IMR-90 (cell line): ENCODE measurements around the gene FLT4. TPM values are rescaled to one million over a fixed set of nuclear protein-coding genes. Genes with fewer than 3 reads are reported as not detected.

Experiments
- ATAC-seq: fragments of 200-7000 bp; cut with Tn5 transposase; 2 replicates; pipeline ENCODE4 v1.9.1; 2020; ENCODE audit warnings: low read depth, mild to moderate bottlenecking, moderate library complexity
- BruUV-seq: library from RNA; stranded (reverse); fragments of 400-500 nt; replicated peaks from 2 replicates; lab custom pipeline; 2021; lab: Mats Ljungman, UMichigan
- CTCF ChIA-PET: fragments of 300-600 bp; formaldehyde crosslinking; extraction: SDS; loops from one replicate; lab custom pipeline; 2021; ENCODE audit warnings: antibody characterized with exemption; lab: Yijun Ruan, JAX
- POLR2A ChIA-PET: fragments of 300-600 bp; sonication (Branson Sonifier 250); formaldehyde crosslinking; loops from one replicate; lab custom pipeline; 2022; ENCODE audit warnings: antibody characterized with exemption; ENCODE audit not compliant: unreplicated experiment; lab: Charles Lee
- DNase-seq: peaks from one replicate; pipeline ENCODE4 v3.0.0; 2013
- H2AFZ ChIP-seq: replicated peaks from 2 replicates; pipeline ENCODE3; 2013; ENCODE audit warnings: low read length, mild to moderate bottlenecking; ENCODE audit not compliant: poor library complexity
- H2AK5ac ChIP-seq: 2 replicates; pipeline ENCODE4 v1.6.1; 2013; ENCODE audit warnings: low read depth, low read length, inconsistent platforms
- H2AK9ac ChIP-seq: replicated peaks from 2 replicates; pipeline ENCODE3; 2013; ENCODE audit warnings: mild to moderate bottlenecking, low read depth, low read length, moderate library complexity; ENCODE audit not compliant: poor library complexity
- H2BK120ac ChIP-seq: 2 replicates; pipeline ENCODE4 v1.6.1; 2013; ENCODE audit warnings: low read depth, low read length, inconsistent platforms
- H2BK15ac ChIP-seq: 3 replicates; pipeline ENCODE4 v1.6.1; 2013; ENCODE audit warnings: low read depth, low read length, inconsistent platforms
- H2BK20ac ChIP-seq: 2 replicates; pipeline ENCODE4 v1.6.1; 2013; ENCODE audit warnings: low read depth, mild to moderate bottlenecking, inconsistent platforms, low read length, moderate library complexity
- H2BK5ac ChIP-seq: 2 replicates; pipeline ENCODE4 v1.6.1; 2013; ENCODE audit warnings: mild to moderate bottlenecking, low read depth, low read length, inconsistent platforms; ENCODE audit not compliant: poor library complexity, severe bottlenecking
- H3K14ac ChIP-seq: replicated peaks from 2 replicates; pipeline ENCODE4 v1.6.1; 2013; ENCODE audit warnings: low read depth, low read length, inconsistent platforms
- H3K18ac ChIP-seq: 2 replicates; pipeline ENCODE4 v1.6.1; 2013; ENCODE audit warnings: low read depth, low read length, control low read depth
- H3K23ac ChIP-seq: 2 replicates; pipeline ENCODE4 v1.6.1; 2013; ENCODE audit warnings: low read depth, low read length, inconsistent platforms
- H3K27ac ChIP-seq: 2 replicates; pipeline ENCODE4 v1.5.1; 2013; ENCODE audit warnings: mild to moderate bottlenecking, control low read depth, low read length; ENCODE audit not compliant: insufficient read depth
- H3K27me3 ChIP-seq: 2 replicates; pipeline ENCODE4 v1.6.1; 2013; ENCODE audit warnings: low read length; ENCODE audit not compliant: control insufficient read depth, insufficient read depth
- H3K36me3 ChIP-seq: 2 replicates; pipeline ENCODE4 v1.6.1; 2013; ENCODE audit warnings: low read length, mixed read lengths; ENCODE audit not compliant: control insufficient read depth, insufficient read depth
- H3K4ac ChIP-seq: 2 replicates; pipeline ENCODE4 v1.6.1; 2013; ENCODE audit warnings: low read depth, low read length, inconsistent platforms
- H3K4me1 ChIP-seq: 2 replicates; pipeline ENCODE4 v1.6.1; 2013; ENCODE audit warnings: low read length, mixed read lengths; ENCODE audit not compliant: control insufficient read depth, insufficient read depth
- H3K4me2 ChIP-seq: 2 replicates; pipeline ENCODE4 v1.6.1; 2013; ENCODE audit warnings: low read depth, mild to moderate bottlenecking, control low read depth, low read length, moderate library complexity
- H3K4me3 ChIP-seq: 2 replicates; pipeline ENCODE4 v1.5.1; 2013; ENCODE audit warnings: low read depth, mild to moderate bottlenecking, control low read depth, low read length, moderate library complexity; ENCODE audit not compliant: insufficient read depth
- H3K56ac ChIP-seq: 2 replicates; pipeline ENCODE4 v1.6.1; 2013; ENCODE audit warnings: low read length, inconsistent platforms; ENCODE audit not compliant: insufficient read depth; ENCODE audit errors: extremely low read depth
- H3K79me1 ChIP-seq, 2 experiments: 2 replicates each; pipeline ENCODE4 v1.6.1; 2013; ENCODE audit warnings: low read length in 2 of 2, inconsistent platforms in 1 of 2, low read depth in 1 of 2
- H3K9ac ChIP-seq: 2 replicates; pipeline ENCODE4 v1.6.1; 2013; ENCODE audit warnings: low read depth, low read length, control low read depth
- H3K9me1 ChIP-seq: 2 replicates; pipeline ENCODE4 v1.6.1; 2013; ENCODE audit warnings: low read length, inconsistent platforms; ENCODE audit not compliant: insufficient read depth
- H3K9me3 ChIP-seq: 2 replicates; pipeline ENCODE4 v1.6.1; 2013; ENCODE audit warnings: low read length; ENCODE audit not compliant: control insufficient read depth, insufficient read depth
- H4K20me1 ChIP-seq: 2 replicates; pipeline ENCODE4 v1.6.1; 2013; ENCODE audit warnings: low read length, inconsistent platforms; ENCODE audit not compliant: insufficient read depth
- H4K5ac ChIP-seq: 2 replicates; pipeline ENCODE4 v1.6.1; 2013; ENCODE audit warnings: mild to moderate bottlenecking, low read depth, low read length, control low read depth
- H4K8ac ChIP-seq, 2 experiments: 2 replicates each; pipeline ENCODE4 v1.6.1; 2013; ENCODE audit warnings: low read depth in 2 of 2, low read length in 2 of 2, control low read depth in 1 of 2, inconsistent platforms in 1 of 2
- H4K91ac ChIP-seq: 2 replicates; pipeline ENCODE4 v1.6.1; 2013; ENCODE audit warnings: low read depth, low read length, inconsistent platforms; ENCODE audit not compliant: insufficient read depth
- BHLHE40 ChIP-seq: fragments of 150-350 bp; IDR thresholded peaks from 2 replicates; pipeline ENCODE4 v1.6.1; 2016; ENCODE audit warnings: mild to moderate bottlenecking, low read depth, low read length
- CEBPB ChIP-seq: IDR thresholded peaks from 2 replicates; pipeline ENCODE4 v1.6.1; 2012; ENCODE audit warnings: low read depth, low read length, improper control_type of control experiment
- CHD1 ChIP-seq: IDR thresholded peaks from 2 replicates; pipeline ENCODE4 v1.6.1; 2012; ENCODE audit warnings: low read depth, low read length, improper control_type of control experiment
- CTCF ChIP-seq: conservative IDR thresholded peaks from 2 replicates; pipeline ENCODE4 v1.5.1; 2012; ENCODE audit warnings: mild to moderate bottlenecking, low read depth, low read length, improper control_type of control experiment
- ELK1 ChIP-seq: fragments of 150-350 bp; IDR thresholded peaks from 2 replicates; pipeline ENCODE4 v1.6.1; 2016; ENCODE audit warnings: low read depth, mild to moderate bottlenecking, low read length, moderate library complexity, borderline replicate concordance
- MAFK ChIP-seq: IDR thresholded peaks from 2 replicates; pipeline ENCODE4 v1.6.1; 2012; ENCODE audit warnings: low read depth, low read length, improper control_type of control experiment
- MAZ ChIP-seq: IDR thresholded peaks from 2 replicates; pipeline ENCODE4 v1.6.1; 2012; ENCODE audit warnings: low read depth, mild to moderate bottlenecking, low read length, improper control_type of control experiment, moderate library complexity, borderline replicate concordance
- NFE2L2 ChIP-seq: fragments of 150-350 bp; IDR thresholded peaks from 2 replicates; pipeline ENCODE4 v1.6.1; 2016; ENCODE audit warnings: low read depth, mild to moderate bottlenecking, low read length
- POLR2A ChIP-seq: IDR thresholded peaks from 2 replicates; pipeline ENCODE4 v1.6.1; 2012; ENCODE audit warnings: mild to moderate bottlenecking, low read depth, low read length
- RAD21 ChIP-seq: IDR thresholded peaks from 2 replicates; pipeline ENCODE4 v1.6.1; 2012; ENCODE audit warnings: low read length, improper control_type of control experiment
- RCOR1 ChIP-seq: IDR thresholded peaks from 2 replicates; pipeline ENCODE4 v1.6.1; 2012; ENCODE audit warnings: mild to moderate bottlenecking, low read length, improper control_type of control experiment; ENCODE audit not compliant: insufficient replicate concordance
- SMC3 ChIP-seq: fragments of 150-350 bp; IDR thresholded peaks from 2 replicates; pipeline ENCODE4 v1.6.1; 2016; ENCODE audit warnings: low read depth, mild to moderate bottlenecking, antibody characterized with exemption, low read length, moderate library complexity
- USF2 ChIP-seq: fragments of 150-350 bp; IDR thresholded peaks from 2 replicates; pipeline ENCODE4 v1.6.1; 2017; ENCODE audit warnings: mild to moderate bottlenecking, antibody characterized with exemption, low read length, low read depth
- WGBS, 2 experiments: methylation state at CpG; one replicate each; pipeline versions ENCODE4 v1.1.5 to v1.1.7; 2013; ENCODE audit warnings: missing lambda C conversion rate in 2 of 2; ENCODE audit not compliant: insufficient read length in 1 of 2; ENCODE audit errors: extremely low coverage in 2 of 2; 5-methylcytosine and 5-hydroxymethylcytosine counted together
- dilution Hi-C: fragments of 300-500 bp; cut with HindIII; formaldehyde crosslinking; loops from one replicate; pipeline ENCODE4 v1.14.3; 2018; ENCODE audit warnings: low sequenced_read_pairs; ENCODE audit not compliant: unreplicated experiment
- in situ Hi-C: fragments of 300-500 bp; cut with MboI; formaldehyde crosslinking; loops from 3 replicates; pipeline ENCODE4 v1.14.3; 2019; ENCODE audit warnings: low sequenced_read_pairs, inconsistent platforms, mixed read lengths
- intact Hi-C: fragments of 100-400 bp; cut with micrococcal nuclease; formaldehyde crosslinking; loops from 2 replicates; pipeline ENCODE4 v1.10.0; 2022
- polyA plus RNA-seq, 3 experiments: library from polyadenylated mRNA; depleted of rRNA; stranded (reverse); fragments of >200 nt; gene quantifications; 2 replicates each; pipeline ENCODE4 v1.2.3, GENCODE V29; 2012; ENCODE audit warnings: low replicate concordance in 1 of 3
- total RNA-seq: library from RNA; depleted of rRNA; stranded (reverse); fragments of >200 nt; gene quantifications from 2 replicates; pipeline ENCODE4 v1.2.3, GENCODE V29; 2012

Gene FLT4
- total and polyA plus RNA-seq, 2 of the 4 experiments (the other 2 are of a cell fraction): under 0.01 to 0.07 TPM

GRCh38 chr5:180670586-180671359, 21.4 kb upstream of the FLT4 start (continued):
- no peak for TF ChIP-seq CEBPB

- Histone ChIP-seq H3K4me1 (no peaks in the 10 kb centered on the region), H2AK9ac (no peak overlapping the region), H3K4me2 (no peak overlapping the region), H4K20me1 (no peaks in the 10 kb centered on the region), H3K36me3 (no peaks in the 10 kb centered on the region), H4K91ac (no peak overlapping the region), H2BK20ac (no peak overlapping the region), H3K14ac (no peak overlapping the region), H3K4me3 (no peak overlapping the region), H3K23ac (no peak overlapping the region), H3K79me1 (no peaks in the 10 kb centered on the region), H2BK120ac (no peak overlapping the region), H3K18ac (no peak overlapping the region), H3K56ac (no peak overlapping the region), H3K9me1 (no peaks in the 10 kb centered on the region), H2AFZ (no peak overlapping the region), H3K27me3 (peaks cover 14% of the 10 kb centered on the region), H3K27ac (no peak overlapping the region), H2AK5ac (no peak overlapping the region), H4K5ac (no peak overlapping the region), H3K9ac (no peak overlapping the region), H3K4ac (no peak overlapping the region), H2BK5ac (peak overlapping the region; percentile 87), H4K8ac (no peak overlapping the region), H2BK15ac (no peak overlapping the region), H3K9me3 (no peaks in the 10 kb centered on the region)
- WGBS, 2 experiments: no CpG with 5 or more reads among the region's 3 CpGs
- CTCF ChIA-PET: interaction anchor here (0.6 kb wide), 1 partner anchor 351 kb away, joined by 3 read pairs; no protein-coding TSS in a partner anchor
- DNase-seq (no peak), ATAC-seq (no peak)
- POLR2A ChIA-PET: no interaction called here
- no TSS peak for BruUV-seq
- intact Hi-C loops (loop anchor here (1.0 to 5.0 kb wide), 2 partner anchors 198 to 377 kb away; no protein-coding TSS in a partner anchor), in situ Hi-C loops (no loop called here), dilution Hi-C loops (no loop called here)
- no peak for TF ChIP-seq MAFK
- TF ChIP-seq BHLHE40: no peak
- no peak for TF ChIP-seq CTCF
- no peak for TF ChIP-seq POLR2A
- TF ChIP-seq RCOR1: no peak
- no peak for TF ChIP-seq RAD21
- TF ChIP-seq CHD1: no peak
- no peak for TF ChIP-seq CEBPB
- TF ChIP-seq USF2: no peak
- no peak for TF ChIP-seq NFE2L2
- no peak for TF ChIP-seq SMC3
- no peak for TF ChIP-seq MAZ
- no peak for TF ChIP-seq ELK1
Observed at GRCh38 chr5:180670157-180670556, 20.8 kb upstream of the FLT4 start.
